ENCODE results near the gene INPP5D.
A peak's percentile ranks its signal among the peaks of the same experiment; 100 is the strongest.

Gene INPP5D

DNA sequence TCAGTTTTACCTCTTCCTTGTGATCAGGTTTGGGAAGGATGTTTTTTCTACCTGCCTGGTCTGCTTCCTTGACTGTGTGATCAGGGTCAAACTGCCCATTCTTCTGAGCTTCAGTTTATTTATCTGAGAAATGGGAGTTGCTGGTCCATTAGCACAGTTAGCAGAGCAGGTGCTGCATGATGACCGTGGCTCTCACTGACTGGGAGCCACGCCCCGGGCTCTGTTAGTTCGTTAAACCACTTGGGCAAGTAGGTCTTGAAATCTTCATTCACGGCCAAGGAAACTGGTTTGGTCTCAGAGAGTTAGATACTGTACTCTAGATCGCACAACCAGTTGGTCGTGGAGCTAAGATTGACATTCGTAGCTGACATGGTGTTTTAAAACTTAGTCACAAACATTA is 41.7 kb downstream of the INPP5D start:
- Histone ChIP-seq H3K79me2 (ENCODE audit: control insufficient read depth, low read length) (peaks cover 66% of the 10 kb centered on the region), H3K9me2 (replicated peaks; ENCODE audit: control insufficient read depth, low read length) (no peaks in the 10 kb centered on the region), H3K27me3 (ENCODE audit: control insufficient read depth, low read length) (no peaks in the 10 kb centered on the region), H3K4me1 (ENCODE audit: control insufficient read depth, low read length) (peaks cover 54% of the 10 kb centered on the region), H4K20me1 (ENCODE audit: control insufficient read depth, insufficient read depth, low read depth, low read length) (no peaks in the 10 kb centered on the region), H3K36me3 (ENCODE audit: control insufficient read depth, low read length) (peaks cover 37% of the 10 kb centered on the region), H3K27ac (ENCODE audit: low read depth, low read length) (no peak overlapping the region), H3K4me3 (ENCODE audit: low read length) (no peak overlapping the region), H3K4me2 (ENCODE audit: low read length) (peak overlapping the region; percentile 29), H3K9me3 (ENCODE audit: control insufficient read depth, insufficient read depth, low read length) (no peaks in the 10 kb centered on the region; the same call in 1 of the 2 replicates), H3F3A (ENCODE audit: control insufficient read depth, insufficient read depth) (peaks cover 18% of the 10 kb centered on the region)
- no peak for TF ChIP-seq EZH2phosphoT487 (IDR thresholded peaks at IDR 0.05; ENCODE audit: borderline replicate concordance, low read length)
- TF ChIP-seq, protein P1, sequence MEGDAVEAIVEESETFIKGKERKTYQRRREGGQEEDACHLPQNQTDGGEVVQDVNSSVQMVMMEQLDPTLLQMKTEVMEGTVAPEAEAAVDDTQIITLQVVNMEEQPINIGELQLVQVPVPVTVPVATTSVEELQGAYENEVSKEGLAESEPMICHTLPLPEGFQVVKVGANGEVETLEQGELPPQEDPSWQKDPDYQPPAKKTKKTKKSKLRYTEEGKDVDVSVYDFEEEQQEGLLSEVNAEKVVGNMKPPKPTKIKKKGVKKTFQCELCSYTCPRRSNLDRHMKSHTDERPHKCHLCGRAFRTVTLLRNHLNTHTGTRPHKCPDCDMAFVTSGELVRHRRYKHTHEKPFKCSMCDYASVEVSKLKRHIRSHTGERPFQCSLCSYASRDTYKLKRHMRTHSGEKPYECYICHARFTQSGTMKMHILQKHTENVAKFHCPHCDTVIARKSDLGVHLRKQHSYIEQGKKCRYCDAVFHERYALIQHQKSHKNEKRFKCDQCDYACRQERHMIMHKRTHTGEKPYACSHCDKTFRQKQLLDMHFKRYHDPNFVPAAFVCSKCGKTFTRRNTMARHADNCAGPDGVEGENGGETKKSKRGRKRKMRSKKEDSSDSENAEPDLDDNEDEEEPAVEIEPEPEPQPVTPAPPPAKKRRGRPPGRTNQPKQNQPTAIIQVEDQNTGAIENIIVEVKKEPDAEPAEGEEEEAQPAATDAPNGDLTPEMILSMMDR (IDR thresholded peaks at IDR 0.05; ENCODE audit: low read depth, low read length, poor library complexity, severe bottlenecking) = no peak

DNA sequence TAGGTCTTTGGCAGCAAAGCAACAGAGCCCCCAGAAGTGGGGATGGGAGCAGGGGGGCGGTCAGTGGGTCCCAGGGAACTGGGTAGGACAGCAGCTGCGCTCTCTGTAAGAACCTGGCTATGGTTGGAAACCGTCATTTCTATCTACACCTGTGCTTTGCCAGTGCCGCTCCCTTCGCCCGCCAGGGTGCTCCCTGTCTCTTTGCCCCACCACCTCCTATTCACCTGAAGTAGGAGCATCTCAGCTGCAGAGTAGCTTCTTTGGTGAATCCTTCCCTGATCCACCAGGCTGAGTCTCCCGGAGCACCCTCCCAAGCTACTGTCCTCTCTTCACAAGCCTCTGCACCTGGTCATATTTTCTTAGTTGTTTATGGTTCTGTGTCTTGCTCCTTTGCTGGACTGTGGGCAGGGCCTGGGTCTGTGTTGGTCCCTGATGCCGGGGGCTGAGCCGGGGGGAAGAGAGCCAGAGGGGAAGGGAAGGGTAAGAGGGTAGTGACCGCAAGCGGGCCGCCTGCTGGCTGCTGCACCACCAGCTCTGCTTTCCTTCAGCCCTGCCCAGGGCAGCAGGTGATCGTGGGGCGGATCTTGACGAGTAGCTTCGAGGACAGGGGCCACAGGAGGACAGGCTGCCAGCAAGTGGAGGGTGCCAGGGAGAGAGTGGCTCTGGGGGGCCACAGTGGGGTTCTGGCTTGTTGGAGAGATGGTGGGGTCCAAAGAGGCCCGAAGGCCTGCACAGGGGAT is 45.2 kb downstream of the INPP5D start:
- no peak for TF ChIP-seq EZH2phosphoT487 (IDR thresholded peaks at IDR 0.05; ENCODE audit: borderline replicate concordance, low read length)
- TF ChIP-seq, protein P1 (IDR thresholded peaks at IDR 0.05; ENCODE audit: low read depth, low read length, poor library complexity, severe bottlenecking) = no peak
- Histone ChIP-seq H3K9me2 (replicated peaks; ENCODE audit: control insufficient read depth, low read length) (no peaks in the 10 kb centered on the region), H3K4me3 (ENCODE audit: low read length) (no peak overlapping the region), H3K9me3 (ENCODE audit: control insufficient read depth, insufficient read depth, low read length) (no peaks in the 10 kb centered on the region; the same call in 1 of the 2 replicates), H3F3A (ENCODE audit: control insufficient read depth, insufficient read depth) (peaks cover under 1% of the 10 kb centered on the region), H3K4me2 (ENCODE audit: low read length) (no peak overlapping the region), H3K4me1 (ENCODE audit: control insufficient read depth, low read length) (peaks cover 28% of the 10 kb centered on the region), H4K20me1 (ENCODE audit: control insufficient read depth, insufficient read depth, low read depth, low read length) (no peaks in the 10 kb centered on the region), H3K27ac (ENCODE audit: low read depth, low read length) (no peak overlapping the region), H3K27me3 (ENCODE audit: control insufficient read depth, low read length) (no peaks in the 10 kb centered on the region), H3K36me3 (ENCODE audit: control insufficient read depth, low read length) (peaks cover 18% of the 10 kb centered on the region), H3K79me2 (ENCODE audit: control insufficient read depth, low read length) (peaks cover 66% of the 10 kb centered on the region)

DNA sequence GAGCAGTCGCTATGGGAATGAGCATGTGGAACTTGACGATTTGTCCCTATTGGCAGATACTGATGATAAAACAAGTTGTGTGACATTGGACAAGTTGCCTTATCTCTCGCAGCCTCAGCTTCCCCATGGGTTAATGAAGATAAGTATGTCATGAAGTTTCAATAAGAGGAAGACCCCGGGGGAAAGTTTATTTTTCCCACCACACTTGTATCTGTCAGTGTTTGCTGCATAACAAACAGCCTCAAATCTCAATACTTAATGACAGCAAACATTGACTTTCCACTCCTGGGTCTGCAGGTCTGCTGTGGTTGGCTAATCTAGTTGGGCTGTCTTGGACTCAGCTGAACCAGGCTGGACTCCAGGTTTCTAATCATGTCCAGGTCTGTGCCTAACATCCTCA is 45.8 kb downstream of the INPP5D start:
- Histone ChIP-seq H3K79me2 (ENCODE audit: control insufficient read depth, low read length) (peaks cover 67% of the 10 kb centered on the region), H3F3A (ENCODE audit: control insufficient read depth, insufficient read depth) (peaks cover under 1% of the 10 kb centered on the region; the same call in 1 of the 2 replicates), H3K4me2 (ENCODE audit: low read length) (no peak overlapping the region), H3K9me3 (ENCODE audit: control insufficient read depth, insufficient read depth, low read length) (no peaks in the 10 kb centered on the region; the same call in 1 of the 2 replicates), H3K27ac (ENCODE audit: low read depth, low read length) (no peak overlapping the region), H3K4me3 (ENCODE audit: low read length) (no peak overlapping the region), H4K20me1 (ENCODE audit: control insufficient read depth, insufficient read depth, low read depth, low read length) (no peaks in the 10 kb centered on the region), H3K36me3 (ENCODE audit: control insufficient read depth, low read length) (peaks cover 16% of the 10 kb centered on the region), H3K4me1 (ENCODE audit: control insufficient read depth, low read length) (peaks cover 22% of the 10 kb centered on the region), H3K9me2 (replicated peaks; ENCODE audit: control insufficient read depth, low read length) (no peaks in the 10 kb centered on the region), H3K27me3 (ENCODE audit: control insufficient read depth, low read length) (no peaks in the 10 kb centered on the region)
- TF ChIP-seq EZH2phosphoT487 (IDR thresholded peaks at IDR 0.05; ENCODE audit: borderline replicate concordance, low read length) = no peak
- TF ChIP-seq, protein P1 (IDR thresholded peaks at IDR 0.05; ENCODE audit: low read depth, low read length, poor library complexity, severe bottlenecking) = no peak

Measured in DOHH2 (cell line).